Activated T-cell treated with anti-CD3 and anti-CD28 coated beads, Interleukin-2, amount 50 U/mL, for 72 hours (primary cell): Measurements from ENCODE around the gene PSMD7. TPM values are rescaled to one million over a fixed set of nuclear protein-coding genes. Genes with fewer than 3 reads are reported as not detected.
"Not testable (repeated sequence)": the region's sequence is repeated elsewhere in the genome, so short reads cannot be mapped to it uniquely, and the experiment has no call there.

Source experiments
- ATAC-seq, 2 donors: fragments of 150-1000 bp; cut with Tn5 transposase; replicated peaks in 1 of 2; 2 replicates each; pipeline ENCODE4 v1.10.0; 2021; ENCODE audit warnings: moderate library complexity in 2 of 2, mild to moderate bottlenecking in 1 of 2
- DNase-seq, 2 donors: peaks; one replicate each; pipeline ENCODE4 v3.0.0; 2021 to 2022; ENCODE audit warnings: mixed read lengths in 1 of 2
- H3K27ac Mint-ChIP-seq: one replicate; pipeline ENCODE4 v1.8.0; 2022; ENCODE audit warnings: mild to moderate bottlenecking, moderate library complexity, mixed read lengths
- H3K27me3 Mint-ChIP-seq: one replicate; pipeline ENCODE4 v1.8.0; 2022; ENCODE audit warnings: low read depth, mixed read lengths
- H3K36me3 Mint-ChIP-seq, 2 donors: one replicate each; pipeline ENCODE4 v1.8.0; 2022; ENCODE audit warnings: mixed read lengths in 2 of 2, mild to moderate bottlenecking in 1 of 2; ENCODE audit not compliant: insufficient read depth in 2 of 2
- H3K4me1 Mint-ChIP-seq: one replicate; pipeline ENCODE4 v1.8.0; 2022; ENCODE audit warnings: low read depth, mixed read lengths
- H3K4me3 Mint-ChIP-seq, 2 donors: one replicate each; pipeline ENCODE4 v1.8.0; 2022; ENCODE audit warnings: mild to moderate bottlenecking in 2 of 2, mixed read lengths in 2 of 2, moderate library complexity in 2 of 2
- H3K9me3 Mint-ChIP-seq, 2 donors: one replicate each; pipeline ENCODE4 v1.8.0; 2022; ENCODE audit warnings: mixed read lengths in 2 of 2
- total RNA-seq, 2 donors: library from RNA; stranded (reverse); gene quantifications; one replicate each; pipeline ENCODE4 v1.2.3, GENCODE V29; 2022

PSMD7 gene
- total RNA-seq, 2 donors from 2014 or later, result 115 to 125 TPM

- not testable (repeated sequence) for H3K4me1 Mint-ChIP-seq, H3K27ac Mint-ChIP-seq, H3K4me3 Mint-ChIP-seq, ATAC-seq, H3K9me3 Mint-ChIP-seq, H3K27me3 Mint-ChIP-seq, DNase-seq
- peaks cover 0 to 14% of the 10 kb centered on the region in 2 donors for H3K36me3 Mint-ChIP-seq
Observed at GRCh38 chr16:74328346-74328745, 31.7 kb downstream of the PSMD7 start.

GRCh38 chr16:74332469-74332868 is 35.9 kb downstream of the PSMD7 start:
- H3K27me3 Mint-ChIP-seq, H3K4me1 Mint-ChIP-seq, DNase-seq, H3K27ac Mint-ChIP-seq, H3K4me3 Mint-ChIP-seq, H3K9me3 Mint-ChIP-seq, ATAC-seq, H3K36me3 Mint-ChIP-seq: not testable (repeated sequence)

- H3K27ac Mint-ChIP-seq, H3K9me3 Mint-ChIP-seq, H3K4me1 Mint-ChIP-seq, ATAC-seq, H3K36me3 Mint-ChIP-seq, H3K4me3 Mint-ChIP-seq, DNase-seq, H3K27me3 Mint-ChIP-seq: not testable (repeated sequence)
Observed at GRCh38 chr16:74337506-74337905, 40.9 kb downstream of the PSMD7 start.

- H3K36me3 Mint-ChIP-seq, H3K4me3 Mint-ChIP-seq, DNase-seq, H3K4me1 Mint-ChIP-seq, H3K27me3 Mint-ChIP-seq, H3K27ac Mint-ChIP-seq, H3K9me3 Mint-ChIP-seq, ATAC-seq: not testable (repeated sequence)
Observed at GRCh38 chr16:74339226-74339625, 42.6 kb downstream of the PSMD7 start.

GRCh38 chr16:74353038-74353437 is 56.4 kb downstream of the PSMD7 start:
- not testable (repeated sequence) for H3K9me3 Mint-ChIP-seq, DNase-seq, H3K27ac Mint-ChIP-seq, H3K27me3 Mint-ChIP-seq, H3K4me1 Mint-ChIP-seq, ATAC-seq, H3K4me3 Mint-ChIP-seq, H3K36me3 Mint-ChIP-seq

Other genes with a start within 250 kb of the PSMD7 start
- gene NPIPB15, start 79.5 kb downstream of the PSMD7 start, total RNA-seq, result 1 to 10 TPM; 5.0 to 7.4 TPM
- gene CLEC18B, start 124.7 kb downstream of the PSMD7 start, total RNA-seq, result 1 to 10 TPM; 2.1 to 2.4 TPM